HG03354 (cell line): Measurements from ENCODE around the gene DNAJC21.
"Not testable (repeated sequence)": the region's sequence is repeated elsewhere in the genome, so short reads cannot be mapped to it uniquely, and the experiment has no call there.

ENCODE experiments used
- ATAC-seq: cut with Tn5 transposase; IDR thresholded peaks from one replicate; pipeline ENCODE4 v1.9.1; 2021; ENCODE audit warnings: mild to moderate bottlenecking; ENCODE audit not compliant: unreplicated experiment, poor library complexity, severe bottlenecking

Gene DNAJC21

DNA sequence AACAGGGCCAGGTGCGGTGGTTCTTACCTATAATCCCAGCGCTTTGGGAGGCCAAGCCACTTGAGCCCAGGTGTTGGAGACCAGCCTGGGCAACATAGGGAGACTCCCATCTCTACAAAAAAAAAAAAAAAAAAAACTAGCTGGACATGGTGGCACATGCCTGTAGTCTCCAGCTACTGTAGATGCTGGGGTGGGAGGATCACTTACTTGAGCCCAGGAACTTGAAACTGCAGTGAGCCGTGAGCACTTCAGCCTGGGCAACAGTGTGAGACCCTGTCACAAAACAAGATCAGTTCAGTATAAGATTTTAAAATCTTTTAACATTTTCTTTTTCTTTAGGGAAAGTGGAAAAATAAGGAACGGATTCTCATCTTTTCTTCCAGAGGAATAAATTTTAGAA is 11.3 kb upstream of the DNAJC21 start:
- no peak for ATAC-seq

DNA sequence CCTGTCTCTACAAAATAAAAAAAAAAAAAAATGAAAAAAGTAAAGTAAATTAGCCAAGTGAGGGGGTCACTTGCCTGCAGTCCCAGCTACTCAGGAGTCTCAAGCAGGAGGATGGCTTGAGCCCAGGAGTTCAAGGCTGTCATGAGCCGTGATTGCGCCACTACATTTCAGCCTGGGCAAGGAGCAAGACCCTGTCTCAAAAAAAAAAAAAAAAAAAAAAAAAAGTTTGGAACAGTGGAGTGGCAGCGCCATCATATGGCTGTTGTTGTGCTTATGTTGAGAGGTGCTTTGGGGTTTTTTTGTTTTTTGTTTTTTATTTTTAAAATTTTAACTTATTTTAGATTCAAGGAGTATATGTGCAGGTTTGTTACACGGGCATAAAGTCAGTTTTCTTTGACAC is 10.3 kb upstream of the DNAJC21 start:
- ATAC-seq: no peak

DNA sequence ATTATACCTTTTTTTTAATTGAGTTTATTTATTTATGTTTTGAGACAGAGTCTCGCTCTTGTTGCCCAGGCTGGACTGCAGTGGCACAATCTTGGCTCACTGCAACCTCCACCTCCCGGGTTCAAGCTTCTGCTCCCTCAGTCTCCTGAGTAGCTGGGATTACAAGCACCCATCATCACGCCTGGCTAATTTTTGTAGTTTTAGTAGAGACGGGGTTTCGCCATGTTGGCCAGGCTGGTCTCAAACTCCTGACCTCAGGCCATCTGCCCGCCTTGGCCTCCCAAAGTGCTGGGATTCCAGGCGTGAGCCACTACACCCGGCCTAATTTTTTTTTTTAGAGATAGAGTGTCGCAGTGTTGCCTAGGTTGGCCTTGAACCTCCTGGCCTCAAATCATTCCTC is 6.1 kb upstream of the DNAJC21 start:
- ATAC-seq: not testable (repeated sequence)

DNA sequence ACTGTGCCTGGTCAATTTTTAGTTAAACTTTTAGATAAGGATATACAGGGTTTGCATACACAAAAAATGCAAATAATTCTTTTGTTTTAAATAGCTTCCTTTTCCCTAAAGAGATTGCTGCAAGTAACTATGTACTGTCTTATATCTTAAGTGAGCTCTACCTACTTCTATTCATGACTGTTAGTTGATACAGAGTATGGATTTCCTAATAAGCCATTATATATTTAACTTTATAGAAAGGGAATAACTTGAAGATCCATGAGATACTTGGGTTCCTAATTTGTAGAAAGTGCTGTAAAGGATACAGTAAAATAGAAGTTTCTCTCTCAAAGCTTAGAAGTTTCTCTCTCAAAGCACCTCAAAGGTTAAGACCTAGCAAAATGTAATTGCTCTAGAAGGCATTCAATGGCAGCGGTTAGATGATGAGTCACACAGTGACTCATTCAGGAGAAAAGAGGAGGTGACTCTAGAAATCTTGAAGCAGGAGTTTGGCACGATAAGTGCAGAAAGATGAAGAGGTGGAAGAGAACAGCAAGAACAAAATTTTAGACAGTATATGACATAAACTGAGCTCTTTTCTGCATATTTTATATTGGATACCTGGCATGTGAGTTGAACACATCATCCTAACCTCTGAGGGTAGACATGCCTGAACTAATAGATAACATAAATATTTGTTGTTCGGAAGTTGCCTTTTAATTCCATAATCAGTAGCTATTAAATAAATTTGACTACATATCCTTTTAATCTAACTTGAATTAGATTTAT is 5.5 kb upstream of the DNAJC21 start:
- no peak for ATAC-seq

DNA sequence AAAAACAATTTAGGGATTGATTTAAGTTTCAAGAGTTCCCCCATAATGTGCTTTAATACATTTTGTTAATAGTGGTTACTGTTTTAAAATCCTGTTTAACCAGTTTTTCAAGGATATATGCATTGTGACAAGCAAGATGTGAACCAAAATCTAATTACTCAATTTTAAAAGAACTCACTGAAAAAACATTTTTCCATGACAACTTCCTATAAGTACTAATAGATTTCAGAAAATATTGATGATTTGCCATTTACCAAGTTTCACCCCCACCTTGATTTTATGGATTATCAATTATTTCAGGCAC is 4.9 kb upstream of the DNAJC21 start:
- no peak for ATAC-seq

DNA sequence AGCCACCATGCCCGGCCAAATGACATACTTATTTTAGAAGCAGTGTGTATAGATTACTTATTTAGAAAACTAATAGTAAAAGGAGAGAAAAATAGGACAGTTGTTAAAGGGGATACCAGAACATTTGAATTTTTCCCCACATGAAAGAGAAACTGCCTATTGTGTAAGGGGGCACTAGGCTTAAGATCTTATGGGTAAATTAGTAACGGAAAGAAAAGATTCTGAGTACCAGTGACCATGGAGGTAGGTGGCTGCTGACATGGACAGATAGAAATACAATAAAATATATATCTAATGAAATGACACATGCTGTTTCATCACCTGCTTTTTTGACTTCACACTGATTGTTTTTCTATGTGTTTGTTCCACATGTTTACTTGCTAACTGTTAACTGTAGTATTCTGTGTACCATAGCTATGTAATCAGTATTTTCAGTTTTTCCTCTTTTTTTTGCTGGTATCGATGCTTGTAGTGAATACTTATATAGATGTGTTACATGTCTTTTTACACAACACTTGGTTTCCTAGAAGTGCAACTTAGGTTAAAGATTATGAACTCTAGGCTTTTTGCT is 3.0 kb upstream of the DNAJC21 start:
- ATAC-seq: no peak

DNA sequence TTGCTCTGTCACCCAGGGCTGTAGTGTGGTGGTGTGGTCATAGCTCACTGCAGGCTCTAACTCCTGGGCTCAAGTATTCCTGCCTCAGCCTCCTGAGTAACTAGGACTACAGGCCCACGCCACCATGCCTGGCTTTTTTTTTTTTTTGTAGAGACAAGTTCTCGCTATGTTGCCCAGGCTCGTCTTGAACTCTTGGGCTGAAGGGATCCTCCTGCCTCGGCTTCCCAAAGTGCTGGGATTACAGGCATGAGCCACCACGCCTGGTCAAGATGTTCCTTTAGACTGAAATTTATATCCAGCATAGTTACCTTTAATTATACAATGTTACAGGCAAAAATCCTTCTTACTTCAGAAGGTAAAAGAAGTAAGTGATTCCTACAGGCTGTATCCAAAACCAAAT is 1.6 kb upstream of the DNAJC21 start:
- no peak for ATAC-seq

DNA sequence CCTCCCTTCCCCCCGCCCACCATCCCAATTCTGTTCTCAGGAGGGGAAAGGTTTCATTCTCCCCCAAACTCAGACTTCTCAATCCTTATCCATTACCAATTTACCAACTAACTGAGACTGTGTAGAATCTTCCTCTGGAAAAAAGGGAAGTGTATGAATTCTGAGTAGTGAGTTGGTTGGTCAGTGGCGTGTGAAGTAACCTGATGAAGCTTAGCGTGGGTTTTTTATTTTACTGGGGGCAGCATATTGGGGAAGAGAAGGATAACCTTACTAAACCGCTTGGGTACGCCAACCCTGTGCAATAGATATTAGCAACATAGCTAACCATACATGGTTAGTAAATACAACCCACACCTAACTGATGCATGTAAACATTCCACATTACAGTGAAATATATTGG is 1.1 kb upstream of the DNAJC21 start:
- ATAC-seq: no peak

DNA sequence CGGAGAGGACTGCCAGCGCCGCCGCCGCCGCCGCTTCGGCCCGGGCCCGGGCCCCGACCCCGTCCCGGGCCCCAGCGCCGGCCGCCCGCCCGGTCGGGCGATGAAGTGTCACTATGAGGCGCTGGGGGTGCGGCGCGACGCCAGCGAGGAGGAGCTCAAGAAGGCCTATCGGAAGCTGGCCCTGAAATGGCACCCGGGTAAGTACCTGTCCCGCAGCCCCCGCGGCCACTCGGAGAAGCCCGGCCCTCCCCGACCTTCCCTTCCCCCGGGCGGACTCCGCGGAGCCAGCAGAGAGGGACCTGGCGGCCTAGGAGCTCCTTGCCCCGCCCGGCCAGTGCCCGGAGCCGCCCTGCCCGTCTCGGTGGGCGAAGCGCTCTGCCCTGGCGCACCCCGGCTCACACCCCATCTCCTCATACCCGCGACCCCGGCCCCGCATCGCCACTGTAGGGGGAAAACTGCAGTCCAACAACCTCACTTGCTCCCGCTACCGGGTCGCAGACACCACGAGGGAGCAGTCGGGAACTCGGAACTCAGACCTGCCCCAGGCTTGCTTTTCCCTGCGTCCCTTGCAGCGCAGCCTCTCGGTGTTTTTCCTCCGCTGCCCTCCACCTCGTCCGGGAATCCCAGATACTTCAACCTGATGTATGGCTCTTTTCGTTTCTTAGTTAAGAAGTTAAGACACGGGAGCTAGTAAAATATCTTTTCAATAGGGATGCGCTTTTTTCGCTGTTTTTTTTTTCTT is 532 bp downstream of the DNAJC21 start:
- ATAC-seq: peak; percentile 80

DNA sequence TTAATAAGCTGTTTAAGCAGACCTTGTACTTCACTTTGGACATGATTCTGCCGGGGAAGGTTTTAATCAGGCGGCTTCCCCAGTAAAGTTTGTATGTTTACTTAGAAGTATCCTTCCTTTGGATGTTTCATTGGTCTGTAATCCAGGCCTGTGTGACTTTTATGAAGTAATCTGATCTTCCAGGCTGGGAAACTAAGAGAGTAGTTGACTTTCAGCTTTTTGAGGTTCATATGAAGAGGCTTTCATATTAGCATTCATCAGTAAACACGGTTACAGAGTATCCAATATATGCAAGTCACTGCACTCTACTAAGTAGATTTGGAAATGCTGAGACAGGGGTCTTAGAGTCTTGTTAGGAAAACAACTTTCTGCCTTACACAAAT is 1.1 kb downstream of the DNAJC21 start:
- ATAC-seq: no peak

DNA sequence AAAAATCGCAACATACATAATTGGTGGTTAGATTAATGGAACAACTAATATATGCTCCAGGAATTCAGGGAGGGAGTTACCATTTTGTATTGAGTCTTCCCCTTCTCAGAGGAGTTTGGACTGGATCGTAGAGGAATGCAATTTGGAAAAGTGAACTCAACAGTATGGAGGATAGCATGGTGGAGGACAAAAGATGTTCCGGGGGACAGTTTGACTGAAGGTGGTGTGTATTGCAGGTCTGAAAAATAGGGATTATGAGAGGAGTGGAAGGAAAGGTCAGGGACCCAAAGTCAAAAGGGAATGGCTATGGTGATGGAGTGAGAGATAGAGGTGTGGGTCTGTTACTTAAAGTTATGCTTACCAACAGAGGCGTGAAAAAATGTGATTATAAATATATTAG is 1.5 kb downstream of the DNAJC21 start:
- no peak for ATAC-seq

DNA sequence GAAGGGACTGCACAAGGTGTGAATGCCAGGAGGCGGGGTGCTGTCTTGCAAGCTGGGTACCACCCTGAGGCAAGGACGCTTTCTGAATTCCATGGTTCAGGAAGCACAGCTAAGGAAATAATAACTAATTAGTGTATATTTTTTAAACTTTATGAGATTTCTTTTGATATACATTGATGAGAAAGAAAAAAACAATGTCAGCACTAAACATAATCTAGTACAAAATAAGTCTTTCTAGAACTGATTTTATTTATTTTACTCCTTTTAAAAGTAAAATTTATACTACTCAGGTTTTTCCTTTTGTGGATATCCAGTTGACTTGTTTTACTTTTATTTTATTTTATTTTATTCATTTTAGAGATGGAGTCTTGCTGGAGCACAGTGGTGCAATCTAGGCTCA is 3.6 kb downstream of the DNAJC21 start:
- no peak for ATAC-seq

DNA sequence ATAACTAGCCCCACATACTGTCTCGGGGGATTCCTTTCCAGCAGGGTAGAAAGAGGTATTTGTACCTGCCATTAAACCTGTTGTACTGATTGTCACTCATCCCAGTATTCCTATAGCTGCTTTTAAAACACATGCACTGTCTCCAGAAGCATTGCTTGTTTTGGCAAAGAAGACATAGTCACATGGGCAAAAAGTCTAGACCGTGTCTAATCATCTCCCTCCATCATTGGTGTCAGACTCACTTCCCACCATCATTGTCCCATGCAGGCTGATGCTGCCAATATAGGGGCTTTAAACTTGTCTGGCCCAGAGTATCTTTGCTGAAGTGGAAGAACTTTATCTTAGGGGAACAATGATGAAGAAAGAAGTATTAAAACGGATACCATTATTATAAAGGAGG is 12.6 kb downstream of the DNAJC21 start:
- no peak for ATAC-seq

DNA sequence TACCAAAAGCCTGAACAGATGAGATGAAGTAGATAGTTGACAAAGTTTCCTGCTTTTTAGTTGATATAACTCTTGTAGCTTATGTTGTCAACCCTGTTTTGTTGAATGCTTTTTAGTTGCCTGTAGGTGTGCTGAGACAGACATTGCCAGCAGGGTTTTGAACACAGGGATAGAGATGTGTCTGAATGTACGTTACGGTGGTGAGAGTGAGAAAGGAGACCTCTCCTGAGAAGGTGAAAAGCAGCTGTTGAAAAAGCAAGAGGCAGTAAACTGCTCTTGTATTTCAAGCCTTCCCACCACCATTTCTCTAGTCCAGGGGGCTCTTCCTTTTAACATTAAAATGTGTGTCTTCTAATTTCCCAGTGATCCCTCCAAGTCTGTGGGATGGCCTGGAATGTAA is 14.7 kb downstream of the DNAJC21 start:
- ATAC-seq: no peak

DNA sequence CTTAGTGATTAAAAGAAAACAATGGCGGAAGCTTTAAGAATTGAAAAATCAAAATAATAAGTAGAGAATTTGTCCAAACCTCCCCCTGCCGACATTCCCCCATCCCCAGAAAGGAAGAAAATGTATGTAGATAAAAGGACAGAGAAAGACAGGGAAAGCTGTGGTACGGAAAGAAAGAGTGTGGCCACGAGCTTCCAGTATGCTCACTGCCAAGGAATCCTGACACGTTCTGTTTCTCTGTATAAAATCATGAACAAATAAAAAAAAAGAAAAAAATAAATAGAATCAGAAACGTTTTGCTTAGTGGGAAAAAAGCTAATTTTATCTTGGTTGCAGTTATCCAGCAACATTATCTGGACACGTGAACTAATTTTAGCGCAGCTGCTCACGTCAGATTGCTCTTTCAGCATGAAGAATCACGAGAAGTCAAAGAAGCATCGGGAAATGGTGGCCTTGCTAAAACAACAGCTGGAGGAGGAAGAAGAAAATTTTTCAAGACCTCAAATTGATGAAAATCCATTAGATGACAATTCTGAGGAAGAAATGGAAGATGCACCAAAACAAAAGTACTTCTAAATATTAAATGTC is 15.2 kb downstream of the DNAJC21 start:
- no peak for ATAC-seq

DNA sequence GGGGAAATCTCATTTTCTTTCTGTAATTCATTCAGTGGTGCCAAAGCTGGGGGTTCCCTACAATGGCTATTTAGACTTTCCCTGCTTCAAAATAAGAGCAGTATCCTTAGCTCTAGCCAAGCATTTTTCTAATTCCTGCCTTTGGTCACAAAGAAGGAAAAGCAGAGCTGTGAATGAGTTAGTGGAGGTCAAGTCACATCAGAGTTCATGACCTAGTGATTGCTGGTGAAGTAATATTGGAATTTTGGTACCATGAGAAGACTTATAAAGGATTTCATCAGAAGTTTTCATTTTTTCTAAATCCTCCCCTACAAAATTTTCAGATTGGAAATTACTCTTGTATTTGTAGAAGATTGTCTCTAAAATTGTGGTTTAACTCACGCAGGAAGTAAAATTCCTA is 28.0 kb downstream of the DNAJC21 start:
- ATAC-seq: no peak

DNA sequence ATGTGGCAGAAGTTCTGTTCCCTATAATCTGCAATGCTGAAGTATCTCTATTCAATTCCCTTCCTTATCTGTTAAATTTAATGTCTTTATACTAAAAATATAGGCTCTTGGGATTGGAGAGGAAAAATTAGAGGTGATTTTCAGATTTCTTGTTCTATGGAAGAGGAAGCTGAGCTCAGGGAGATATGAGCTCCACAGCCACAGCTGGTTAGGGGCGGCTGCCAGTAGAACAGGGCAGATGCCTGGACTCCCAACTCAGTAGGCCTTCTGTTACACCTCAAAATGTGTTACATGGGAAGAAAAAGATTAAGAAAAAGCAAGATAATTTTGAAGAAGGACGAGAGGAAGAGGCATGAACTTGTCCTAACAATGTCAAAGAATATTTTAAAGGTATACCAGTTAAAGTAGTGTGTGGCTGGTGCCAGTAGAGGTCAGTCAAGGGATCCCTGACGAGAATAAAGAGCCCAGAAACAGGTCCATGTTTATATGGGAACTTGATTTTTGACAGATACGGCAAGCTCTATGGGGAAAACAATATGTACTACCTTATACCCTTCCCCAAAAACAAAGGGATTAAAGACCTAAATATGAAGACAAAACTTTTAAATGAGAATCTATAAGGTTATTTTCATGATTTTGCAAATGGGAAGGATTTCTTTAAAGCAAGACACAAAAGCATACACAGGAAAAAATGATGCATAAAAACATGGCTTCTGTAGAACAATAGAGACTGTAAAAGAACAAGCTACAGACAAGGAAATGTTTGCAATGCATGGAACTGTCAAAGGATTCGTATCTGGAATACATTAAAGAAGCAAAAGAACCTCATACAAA is 28.7 kb downstream of the DNAJC21 start:
- ATAC-seq: peak; percentile 59

DNA sequence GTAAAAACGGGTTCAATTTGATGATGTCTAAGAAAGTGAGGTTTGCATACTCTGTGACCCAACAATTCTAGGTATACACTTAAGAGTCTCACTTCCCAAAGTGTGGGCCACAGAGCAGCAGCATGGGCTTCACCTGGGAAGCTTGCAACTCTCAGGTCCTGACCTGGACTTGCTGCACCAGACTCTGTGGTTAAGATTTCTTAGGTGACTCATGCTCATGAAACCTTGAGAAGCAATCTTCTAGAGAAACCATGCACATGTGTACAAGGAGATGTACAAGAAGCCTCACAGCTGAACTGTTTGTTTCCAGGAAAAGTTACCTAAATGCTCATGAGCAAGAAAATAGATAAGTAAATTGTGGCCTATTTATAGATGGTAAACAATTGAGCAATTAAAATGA is 30.0 kb downstream of the DNAJC21 start:
- peak; percentile 89 for ATAC-seq

DNA sequence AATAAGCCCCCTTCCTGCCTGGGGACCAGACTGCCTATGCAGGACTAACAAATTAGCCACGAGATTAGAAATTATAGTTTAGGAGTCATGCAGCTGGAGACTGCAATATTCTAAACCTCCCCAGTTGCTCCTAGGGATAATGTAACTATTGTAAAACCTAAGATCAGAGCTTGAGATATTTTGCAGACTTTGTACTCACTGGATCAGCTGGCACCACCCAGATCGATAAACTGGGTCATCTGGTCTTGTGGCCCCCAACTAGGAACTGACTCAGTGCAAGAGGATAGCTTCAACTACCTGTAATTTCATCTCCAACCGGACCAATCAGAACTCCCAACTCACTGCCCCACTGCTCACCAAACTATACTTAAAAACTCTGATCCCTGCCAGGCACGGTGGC is 38.2 kb downstream of the DNAJC21 start:
- no peak for ATAC-seq

DNA sequence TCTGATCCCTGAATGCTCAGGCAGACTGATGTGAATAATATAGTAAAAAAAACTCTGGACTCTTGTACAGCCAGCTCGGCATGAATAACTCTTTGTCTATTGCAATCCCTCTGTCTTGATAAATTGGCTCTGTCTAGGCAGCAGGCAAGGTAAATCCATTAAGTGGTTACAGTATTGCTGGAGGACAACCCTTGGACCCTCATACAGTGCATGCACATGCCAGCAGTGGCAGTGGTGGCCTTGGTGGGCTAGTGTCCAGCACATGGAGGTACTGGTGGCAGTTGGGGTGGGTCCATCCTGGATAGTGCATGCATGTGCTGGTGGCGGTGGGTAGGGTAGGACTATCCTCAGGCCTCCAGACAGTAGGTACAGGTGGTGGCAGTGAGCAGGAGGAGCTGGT is 38.9 kb downstream of the DNAJC21 start:
- no peak for ATAC-seq
